Upper lobe of right lung (tissue), 1 donor: Measurements from ENCODE around the gene SRGAP2B. TPM values are rescaled to one million over a fixed set of nuclear protein-coding genes. Genes with fewer than 3 reads are reported as not detected.
A peak's percentile ranks its signal among the peaks of the same experiment; 100 is the strongest.
"Not testable (repeated sequence)": the region's sequence is repeated elsewhere in the genome, so short reads cannot be mapped to it uniquely, and the experiment has no call there.

Experiments used
- ATAC-seq: fragments of 200-7000 bp; cut with Tn5 transposase; one replicate; pipeline ENCODE4 v1.9.1; 2020; ENCODE audit warnings: mild to moderate bottlenecking, moderate library complexity
- DNase-seq: peaks from one replicate; pipeline ENCODE4 v3.0.0-alpha.2; 2020
- H3K27ac ChIP-seq: fragments of 200-600 bp; one replicate; pipeline ENCODE4 v1.8.0; 2022
- H3K27me3 ChIP-seq: fragments of 200-600 bp; one replicate; pipeline ENCODE4 v1.8.0; 2022; ENCODE audit warnings: mild to moderate bottlenecking
- H3K36me3 ChIP-seq: fragments of 200-600 bp; one replicate; pipeline ENCODE4 v1.8.0; 2022
- H3K4me1 ChIP-seq: fragments of 200-600 bp; one replicate; pipeline ENCODE4 v1.8.0; 2022
- H3K4me3 ChIP-seq: fragments of 200-600 bp; one replicate; pipeline ENCODE4 v1.8.0; 2022; ENCODE audit warnings: mild to moderate bottlenecking
- H3K9me3 ChIP-seq: fragments of 200-600 bp; one replicate; pipeline ENCODE4 v1.8.0; 2022
- intact Hi-C: fragments of 100-400 bp; cut with DNase I; formaldehyde crosslinking; loops from one replicate; pipeline ENCODE4 v1.11.0; 2022
- total RNA-seq: library from RNA; stranded (reverse); fragmentation: NEBNext Ultra II Directional; extraction: Animal tissue kit (Norgen Biotek cat#: 25700); gene quantifications from one replicate; pipeline ENCODE4 v1.2.1, GENCODE V29; 2021
- donor health status: DM: no; HTN: yes; CAD: no; lungs with severe emphysema.

SRGAP2B gene
- total RNA-seq, 1 donor from 2014 or later: 35.1 TPM

- peak; percentile 57 for ATAC-seq
- H3K27ac ChIP-seq, H3K9me3 ChIP-seq, H3K4me1 ChIP-seq, DNase-seq, H3K4me3 ChIP-seq, intact Hi-C loops, H3K27me3 ChIP-seq, H3K36me3 ChIP-seq: not testable (repeated sequence)
Observed at GRCh38 chr1:145114560-145115057, 19.5 kb upstream of the SRGAP2B start.

GRCh38 chr1:145112703-145113102, 17.6 kb upstream of the SRGAP2B start:
- DNase-seq, H3K4me3 ChIP-seq, H3K4me1 ChIP-seq, H3K9me3 ChIP-seq, intact Hi-C loops, H3K27me3 ChIP-seq, ATAC-seq, H3K36me3 ChIP-seq, H3K27ac ChIP-seq: not testable (repeated sequence)

GRCh38 chr1:145111674-145112073, 16.5 kb upstream of the SRGAP2B start:
- H3K9me3 ChIP-seq, intact Hi-C loops, H3K36me3 ChIP-seq, ATAC-seq, H3K4me1 ChIP-seq, H3K4me3 ChIP-seq, H3K27me3 ChIP-seq, DNase-seq, H3K27ac ChIP-seq: not testable (repeated sequence)

DNA sequence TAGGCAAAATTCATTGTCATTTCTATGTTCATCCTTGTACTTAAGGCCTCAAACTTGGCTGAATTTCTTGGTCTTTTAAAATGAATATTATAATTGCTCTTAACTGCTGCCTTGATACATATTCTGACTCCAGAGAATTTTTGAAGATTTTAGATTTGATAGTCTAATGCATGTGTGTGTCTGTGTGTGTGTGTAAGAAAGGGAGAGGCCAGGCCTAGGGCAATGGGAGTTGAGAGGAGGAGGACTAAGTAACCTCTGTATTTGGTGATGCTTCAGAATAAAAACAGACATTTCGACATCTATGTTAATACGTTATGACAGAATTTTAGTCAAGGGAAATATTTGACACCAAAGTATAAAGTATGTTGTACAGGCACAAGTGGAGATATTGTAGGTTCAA, 8.2 kb upstream of the SRGAP2B start:
- intact Hi-C loops, H3K4me3 ChIP-seq, DNase-seq, ATAC-seq, H3K4me1 ChIP-seq, H3K9me3 ChIP-seq, H3K36me3 ChIP-seq, H3K27ac ChIP-seq, H3K27me3 ChIP-seq: not testable (repeated sequence)

GRCh38 chr1:145101725-145102124, 6.6 kb upstream of the SRGAP2B start:
- not testable (repeated sequence) for ATAC-seq

DNA sequence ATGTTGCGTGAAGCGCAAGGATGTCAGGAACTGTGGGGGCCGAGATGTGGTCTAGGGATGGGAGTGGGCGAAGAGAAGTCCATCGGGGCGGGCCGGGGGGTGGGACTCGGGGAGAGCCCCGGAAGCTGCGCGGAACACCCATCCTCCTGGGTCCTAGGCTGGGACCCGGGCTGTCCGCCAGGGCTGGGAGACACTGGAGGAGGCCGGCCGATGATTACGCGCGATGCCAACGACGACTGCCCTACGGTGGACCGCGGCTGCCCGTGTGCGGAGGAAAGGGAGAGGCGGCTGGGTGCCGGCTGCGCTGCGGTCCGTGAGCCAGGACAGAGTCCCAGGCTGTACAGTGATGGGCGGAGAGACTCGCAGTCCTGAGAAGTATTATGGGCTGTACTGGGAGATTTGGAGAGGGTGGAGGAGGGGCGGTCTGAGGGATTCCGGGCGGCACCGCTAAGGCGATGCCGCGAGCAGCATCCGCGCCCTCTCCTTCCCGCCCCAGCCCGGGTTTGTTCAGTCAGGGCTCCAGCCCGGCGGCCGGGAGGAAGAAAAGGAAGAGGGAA, 395 bp downstream of the SRGAP2B start:
- H3K27me3 ChIP-seq, H3K9me3 ChIP-seq, H3K36me3 ChIP-seq, intact Hi-C loops, H3K4me1 ChIP-seq, H3K27ac ChIP-seq: not testable (repeated sequence)
- DNase-seq (peak; percentile 61), ATAC-seq (peak; percentile 45)
- peak overlapping the region; percentile 48 for H3K4me3 ChIP-seq

More at GRCh38 chr1:145101725-145102124, 6.6 kb upstream of the SRGAP2B start:
- H3K4me3 ChIP-seq, H3K4me1 ChIP-seq, H3K9me3 ChIP-seq, H3K27ac ChIP-seq, H3K36me3 ChIP-seq, H3K27me3 ChIP-seq, intact Hi-C loops, DNase-seq: not testable (repeated sequence)

- H3K36me3 ChIP-seq, H3K27me3 ChIP-seq, H3K4me1 ChIP-seq, H3K9me3 ChIP-seq, intact Hi-C loops, ATAC-seq: not testable (repeated sequence)
- Histone ChIP-seq H3K4me3 (peak overlapping the region; percentile 51), H3K27ac (peak overlapping the region; percentile 58)
- peak; percentile 77 for DNase-seq
Observed at GRCh38 chr1:145093517-145094149, 1.5 kb downstream of the SRGAP2B start.

DNA sequence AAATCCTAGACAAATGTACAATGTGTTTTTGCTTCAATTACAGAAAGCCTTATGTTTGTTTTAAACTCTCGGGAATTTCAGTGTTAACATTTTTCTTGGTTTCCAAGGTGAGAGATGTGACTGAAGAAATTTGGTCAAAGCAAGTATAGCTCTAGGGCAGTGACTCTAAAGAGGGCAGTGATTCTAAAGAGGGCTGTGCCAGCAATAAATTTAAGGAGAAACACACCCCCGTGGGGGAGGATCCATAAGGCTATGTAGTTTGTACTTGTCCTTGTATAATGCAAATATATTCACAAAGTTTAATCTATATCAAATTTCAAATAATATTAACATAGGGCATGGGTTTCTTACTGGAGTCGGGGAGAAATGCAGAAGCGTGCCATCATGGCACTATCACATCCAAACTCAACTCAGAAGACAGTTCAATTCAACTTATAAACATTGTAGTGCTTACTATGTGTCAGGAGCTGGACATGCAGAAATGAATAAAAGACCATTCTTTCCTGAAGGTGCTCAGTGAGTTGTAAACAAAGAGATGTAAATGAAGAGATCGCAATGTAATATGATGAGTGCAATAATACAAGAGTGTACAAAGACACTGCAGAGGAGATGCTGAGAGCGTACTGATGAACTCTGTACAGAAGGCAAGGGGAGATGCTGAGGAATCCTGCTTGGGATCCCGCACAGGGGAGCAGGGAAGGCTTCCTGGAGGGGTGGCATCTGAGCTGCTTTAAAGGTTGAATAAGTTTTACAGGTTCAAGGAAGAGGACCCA, 12.5 kb downstream of the SRGAP2B start:
- H3K4me1 ChIP-seq, intact Hi-C loops, H3K27ac ChIP-seq, ATAC-seq, H3K36me3 ChIP-seq, H3K9me3 ChIP-seq, H3K27me3 ChIP-seq, DNase-seq, H3K4me3 ChIP-seq: not testable (repeated sequence)

DNA sequence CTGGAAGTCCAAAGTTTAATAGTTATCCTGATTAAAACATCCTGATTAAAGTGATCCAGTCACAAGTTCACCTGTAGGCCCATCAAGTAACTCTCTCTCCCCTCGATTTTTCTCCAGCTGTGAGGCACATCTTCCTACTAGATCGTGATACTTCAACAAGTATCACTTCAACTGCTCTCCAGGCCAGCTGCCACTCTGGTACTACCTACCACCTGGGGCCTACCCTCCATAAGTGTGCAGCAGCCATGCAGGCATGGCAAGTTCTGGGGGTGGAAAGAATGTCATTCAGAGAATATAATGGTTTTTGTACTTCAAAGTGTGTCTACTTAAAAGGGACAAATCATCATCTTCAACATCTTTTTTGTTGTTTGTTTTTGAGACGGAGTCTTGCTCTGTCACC, 14.9 kb downstream of the SRGAP2B start:
- H3K4me3 ChIP-seq, H3K4me1 ChIP-seq, H3K27me3 ChIP-seq, H3K9me3 ChIP-seq, H3K27ac ChIP-seq, intact Hi-C loops, H3K36me3 ChIP-seq, ATAC-seq, DNase-seq: not testable (repeated sequence)

DNA sequence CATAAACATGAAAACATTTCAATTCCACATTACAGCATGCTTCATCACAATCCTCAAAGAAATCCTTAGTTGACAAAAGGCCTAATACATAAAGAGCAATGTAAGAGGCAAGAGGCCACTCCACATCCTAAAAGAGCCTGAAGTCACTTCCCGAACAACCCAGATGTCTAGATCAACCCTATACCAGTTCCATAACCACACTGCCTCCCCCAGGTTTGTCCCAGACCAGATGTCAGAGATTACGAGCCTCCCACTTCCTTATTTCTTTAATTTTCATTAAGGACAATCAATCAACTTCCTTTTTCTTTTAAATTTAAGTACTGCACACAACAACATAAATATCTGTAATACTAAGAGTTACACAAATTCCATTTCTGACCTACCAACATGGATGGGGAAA, 15.4 kb downstream of the SRGAP2B start:
- intact Hi-C loops, H3K36me3 ChIP-seq, H3K4me1 ChIP-seq, H3K27ac ChIP-seq, H3K4me3 ChIP-seq, H3K9me3 ChIP-seq, H3K27me3 ChIP-seq, DNase-seq: not testable (repeated sequence)
- peak; percentile 80 for ATAC-seq

- DNase-seq, H3K4me3 ChIP-seq, H3K27me3 ChIP-seq, H3K27ac ChIP-seq, H3K9me3 ChIP-seq, H3K4me1 ChIP-seq, H3K36me3 ChIP-seq, ATAC-seq, intact Hi-C loops: not testable (repeated sequence)
Observed at GRCh38 chr1:145078787-145079370, 16.2 kb downstream of the SRGAP2B start.

- intact Hi-C loops, H3K36me3 ChIP-seq, H3K27ac ChIP-seq, DNase-seq, H3K4me3 ChIP-seq, H3K9me3 ChIP-seq, H3K27me3 ChIP-seq, H3K4me1 ChIP-seq: not testable (repeated sequence)
- ATAC-seq: peak; percentile 79
Observed at GRCh38 chr1:145077872-145078786, 17.0 kb downstream of the SRGAP2B start.

- H3K36me3 ChIP-seq, H3K27me3 ChIP-seq, H3K4me1 ChIP-seq, H3K4me3 ChIP-seq, H3K27ac ChIP-seq, DNase-seq, intact Hi-C loops, ATAC-seq, H3K9me3 ChIP-seq: not testable (repeated sequence)
Observed at GRCh38 chr1:145076877-145077276, 18.3 kb downstream of the SRGAP2B start.
